ENCODE data around the gene RBM4. TPM values are rescaled to one million over a fixed set of nuclear protein-coding genes. Genes with fewer than 3 reads are reported as not detected.

RBM4 gene
- polyA plus RNA-seq, 3 donors: 112 to 153 (median 153) TPM

- no peaks in the 10 kb centered on the region for H3K4me1 Mint-ChIP-seq
- Histone ChIP-seq H3K9me3 (replicated peaks in 1 of 2; ENCODE audit: control insufficient read depth in 1 of 2, insufficient read depth in 1 of 2, low read length in 2 of 2) (no peaks in the 10 kb centered on the region), H3K4me3 (replicated peaks in 1 of 3; ENCODE audit: low read depth in 2 of 3, low read length in 3 of 3) (no peak overlapping the region), H3K9ac (ENCODE audit: insufficient read depth, low read length, poor library complexity, severe bottlenecking) (no peak overlapping the region), H2AFZ (ENCODE audit: insufficient read depth, low read depth, low read length, poor library complexity, severe bottlenecking) (no peak overlapping the region), H3K27ac (ENCODE audit: low read depth in 1 of 2, low read length in 2 of 2) (peak overlapping the region in 1 of 2 donors; percentile 21), H3K27me3 (ENCODE audit: control insufficient read depth in 2 of 2, insufficient read depth in 2 of 2, low read length in 2 of 2) (no peaks in the 10 kb centered on the region), H3K36me3 (replicated peaks in 1 of 2; ENCODE audit: control insufficient read depth in 1 of 2, insufficient read depth in 2 of 2, low read length in 2 of 2) (peaks cover 19 to 78% of the 10 kb centered on the region in 2 donors), H3K4me1 (ENCODE audit: control insufficient read depth in 1 of 2, insufficient read depth in 2 of 2, low read length in 2 of 2) (no peaks in the 10 kb centered on the region), H3K4me2 (replicated peaks; ENCODE audit: extremely low read depth, low read length, poor library complexity, severe bottlenecking) (no peak overlapping the region), H4K20me1 (ENCODE audit: insufficient read depth, low read length) (peaks cover 65% of the 10 kb centered on the region), H3K79me2 (ENCODE audit: insufficient read depth, low read length) (peaks cover 82% of the 10 kb centered on the region)
- DNase-seq: no peak
- no peak overlapping the region for H3K4me3 Mint-ChIP-seq
- peak overlapping the region in 4 of 7 donors; percentile 10 to 50 (median 24) for H3K27ac Mint-ChIP-seq
- H3K9me3 Mint-ChIP-seq: no peaks in the 10 kb centered on the region
- no peak for TF ChIP-seq CTCF (IDR thresholded peaks at IDR 0.05)
- WGBS (ENCODE audit: insufficient coverage): no CpG with 5 or more reads among the region's 6 CpGs
- intact Hi-C loops (cut with micrococcal nuclease): no loop called here
- H3K36me3 Mint-ChIP-seq: peaks cover 41 to 92% of the 10 kb centered on the region in 2 donors
- peaks cover 0 to 2% (median 0%) of the 10 kb centered on the region in 3 donors for H3K27me3 Mint-ChIP-seq (ENCODE audit: low read depth in 3 of 3)
Observed at GRCh38 chr11:66653123-66653522, 14.6 kb downstream of the RBM4 start.

GRCh38 chr11:66659763-66660162 is 21.3 kb downstream of the RBM4 start:
- H3K36me3 Mint-ChIP-seq: peaks cover 27 to 81% of the 10 kb centered on the region in 2 donors
- no peak for TF ChIP-seq CTCF (IDR thresholded peaks at IDR 0.05)
- peak overlapping the region; percentile 24 for H2AFZ ChIP-seq (ENCODE audit: insufficient read depth, low read depth, low read length, poor library complexity, severe bottlenecking)
- peak overlapping the region; percentile 64 to 86 (median 85) for H3K27ac Mint-ChIP-seq
- peak overlapping the region in 1 of 2 donors; percentile 62 for H3K4me3 Mint-ChIP-seq
- H3K4me2 ChIP-seq (replicated peaks; ENCODE audit: extremely low read depth, low read length, poor library complexity, severe bottlenecking): peak overlapping the region; percentile 30
- peaks cover 59% of the 10 kb centered on the region for H3K79me2 ChIP-seq (ENCODE audit: insufficient read depth, low read length)
- no peaks in the 10 kb centered on the region for H3K27me3 ChIP-seq (ENCODE audit: control insufficient read depth in 2 of 2, insufficient read depth in 2 of 2, low read length in 2 of 2)
- 0% methylated on average over 1 of the region's 2 CpGs for WGBS (ENCODE audit: insufficient coverage)
- peaks cover 12 to 13% of the 10 kb centered on the region in 2 donors for H3K4me1 ChIP-seq (ENCODE audit: control insufficient read depth in 1 of 2, insufficient read depth in 2 of 2, low read length in 2 of 2)
- H3K4me1 Mint-ChIP-seq: peaks cover 10% of the 10 kb centered on the region
- H3K4me3 ChIP-seq (replicated peaks in 1 of 3; ENCODE audit: low read depth in 2 of 3, low read length in 3 of 3): peak overlapping the region in 1 of 3 experiments; percentile 14
- DNase-seq: peak in 2 of 3 donors; percentile 33 to 49
- H3K36me3 ChIP-seq (replicated peaks in 1 of 2; ENCODE audit: control insufficient read depth in 1 of 2, insufficient read depth in 2 of 2, low read length in 2 of 2): peaks cover 23 to 59% of the 10 kb centered on the region in 2 donors
- H3K9me3 Mint-ChIP-seq: no peaks in the 10 kb centered on the region
- H3K27ac ChIP-seq (ENCODE audit: low read depth in 1 of 2, low read length in 2 of 2): peak overlapping the region in 1 of 2 donors; percentile 60
- no peaks in the 10 kb centered on the region for H3K27me3 Mint-ChIP-seq (ENCODE audit: low read depth in 3 of 3)
- peaks cover 23% of the 10 kb centered on the region for H4K20me1 ChIP-seq (ENCODE audit: insufficient read depth, low read length)
- no peaks in the 10 kb centered on the region for H3K9me3 ChIP-seq (replicated peaks in 1 of 2; ENCODE audit: control insufficient read depth in 1 of 2, insufficient read depth in 1 of 2, low read length in 2 of 2)
- no peak overlapping the region for H3K9ac ChIP-seq (ENCODE audit: insufficient read depth, low read length, poor library complexity, severe bottlenecking)
- intact Hi-C loops (cut with micrococcal nuclease): no loop called here

All from CD14-positive monocyte (primary cell).